Mesenteric fat pad (tissue), 1 donor: ENCODE data around the gene FAM114A2. TPM values are rescaled to one million over a fixed set of nuclear protein-coding genes. Genes with fewer than 3 reads are reported as not detected.
"Not testable (repeated sequence)": the region's sequence is repeated elsewhere in the genome, so short reads cannot be mapped to it uniquely, and the experiment has no call there.

Source experiments
- DNase-seq: peaks from one replicate; pipeline ENCODE4 v3.0.0-alpha.2; 2020; ENCODE audit warnings: low spot score
- total RNA-seq: library from RNA; stranded (reverse); fragmentation: NEBNext Ultra II Directional; extraction: Animal tissue kit (Norgen Biotek cat#: 25700); gene quantifications from one replicate; pipeline ENCODE4 v1.2.1, GENCODE V29; 2021
- donor health status: DM: yes; HTN: yes; CAD: no.

Gene FAM114A2
- total RNA-seq, 1 donor from 2014 or later, result 29.2 TPM

- no peak for DNase-seq
Observed at GRCh38 chr5:154049636-154050035, 10.9 kb upstream of the FAM114A2 start.

GRCh38 chr5:154047324-154047723, 8.6 kb upstream of the FAM114A2 start:
- DNase-seq, result no peak

- DNase-seq, result no peak
Observed at GRCh38 chr5:154046486-154046885, 7.8 kb upstream of the FAM114A2 start.

- no peak for DNase-seq
Observed at GRCh38 chr5:154044581-154044980, 5.9 kb upstream of the FAM114A2 start.

- DNase-seq, result no peak
Observed at GRCh38 chr5:154044099-154044498, 5.4 kb upstream of the FAM114A2 start.

GRCh38 chr5:154042766-154043165, 4.1 kb upstream of the FAM114A2 start:
- no peak for DNase-seq

GRCh38 chr5:154039458-154039829, 734 bp upstream of the FAM114A2 start:
- DNase-seq, result no peak

- DNase-seq, result no peak
Observed at GRCh38 chr5:154038261-154038706, 426 bp downstream of the FAM114A2 start.

GRCh38 chr5:154034944-154035343, 3.8 kb downstream of the FAM114A2 start:
- DNase-seq, result no peak

GRCh38 chr5:154031937-154032489, 6.7 kb downstream of the FAM114A2 start:
- DNase-seq, result no peak

- no peak for DNase-seq
Observed at GRCh38 chr5:154025951-154026350, 12.8 kb downstream of the FAM114A2 start.

GRCh38 chr5:154018919-154019318, 19.8 kb downstream of the FAM114A2 start:
- not testable (repeated sequence) for DNase-seq

GRCh38 chr5:154015071-154015693, 23.5 kb downstream of the FAM114A2 start:
- DNase-seq, result no peak

- DNase-seq, result no peak
Observed at GRCh38 chr5:154010660-154011059, 28.1 kb downstream of the FAM114A2 start.

GRCh38 chr5:154005648-154006047, 33.1 kb downstream of the FAM114A2 start:
- DNase-seq, result no peak

- DNase-seq, result no peak
Observed at GRCh38 chr5:154002511-154003020, 36.1 kb downstream of the FAM114A2 start.

GRCh38 chr5:154002093-154002492, 36.6 kb downstream of the FAM114A2 start:
- no peak for DNase-seq

- no peak for DNase-seq
Observed at GRCh38 chr5:154000703-154001102, 38.0 kb downstream of the FAM114A2 start.

- DNase-seq, result no peak
Observed at GRCh38 chr5:153999995-154000394, 38.7 kb downstream of the FAM114A2 start.

GRCh38 chr5:153998768-153999167, 39.9 kb downstream of the FAM114A2 start:
- DNase-seq, result no peak

- DNase-seq, result no peak
Observed at GRCh38 chr5:153998010-153998409, 40.7 kb downstream of the FAM114A2 start.

GRCh38 chr5:153991168-153991567, 47.5 kb downstream of the FAM114A2 start:
- DNase-seq, result no peak

- DNase-seq, result no peak
Observed at GRCh38 chr5:153988510-153988909, 50.2 kb downstream of the FAM114A2 start.
